AG04450 (cell line): ENCODE results near the gene TMED8. TPM values are rescaled to one million over a fixed set of nuclear protein-coding genes. Genes with fewer than 3 reads are reported as not detected.

Experiments used
- CTCF ChIA-PET: fragments of 300-600, 350-600 bp; formaldehyde crosslinking; extraction: SDS; loops from one replicate; lab custom pipeline; 2022; ENCODE audit warnings: antibody characterized with exemption, inconsistent platforms; lab: Charles Lee
- POLR2A ChIA-PET: fragments of 350-600 bp; formaldehyde crosslinking; extraction: SDS; loops from one replicate; lab custom pipeline; 2021; ENCODE audit warnings: antibody characterized with exemption, inconsistent platforms; lab: Yijun Ruan, JAX
- DNase-seq: peaks from one replicate; pipeline ENCODE4 v3.0.0-alpha.2; 2011; ENCODE audit warnings: low read depth, low spot score
- H3K27ac ChIP-seq: one replicate; pipeline ENCODE4 v1.5.1; 2012; ENCODE audit warnings: low read depth, low read length, control low read depth
- H3K27me3 ChIP-seq: one replicate; pipeline ENCODE4 v1.6.0; 2012; ENCODE audit warnings: low read length; ENCODE audit not compliant: control insufficient read depth, insufficient read depth
- H3K4me3 ChIP-seq: 2 replicates; pipeline ENCODE4 v1.5.1; 2011; ENCODE audit warnings: mild to moderate bottlenecking, low read depth, low read length, control low read depth
- H3K9me3 ChIP-seq: 2 replicates; pipeline ENCODE4 v1.5.1; 2012; ENCODE audit warnings: low read length; ENCODE audit not compliant: control insufficient read depth, insufficient read depth
- CTCF ChIP-seq: IDR thresholded peaks from 2 replicates; pipeline ENCODE4 v1.5.1; 2011; ENCODE audit warnings: low read depth, low read length, control low read depth, inconsistent platforms
- polyA plus RNA-seq: library from polyadenylated mRNA; depleted of rRNA; stranded (reverse); fragments of >200 nt; gene quantifications from 2 replicates; pipeline ENCODE4 v1.2.3, GENCODE V29; 2011

Gene TMED8
- polyA plus RNA-seq, 1 experiment, result 5.7 TPM

GRCh38 chr14:77406086-77406485 lies 29.2 kb upstream of the TMED8 start:
- Histone ChIP-seq H3K27me3 (peaks cover 6% of the 10 kb centered on the region), H3K27ac (no peak overlapping the region), H3K4me3 (no peak overlapping the region), H3K9me3 (no peaks in the 10 kb centered on the region)
- ChIA-PET POLR2A (interaction anchor here (0.6 kb wide), 2 partner anchors 56 to 90 kb away, joined by 7 to 11 read pairs; no protein-coding TSS in a partner anchor), CTCF (no interaction called here)
- no peak for TF ChIP-seq CTCF
- DNase-seq, result no peak

GRCh38 chr14:77403768-77404167 lies 26.9 kb upstream of the TMED8 start:
- CTCF ChIA-PET, result no interaction called here

GRCh38 chr14:77400216-77400615 lies 23.3 kb upstream of the TMED8 start:
- TF ChIP-seq CTCF, result no peak
- Histone ChIP-seq H3K27me3 (peaks cover 6% of the 10 kb centered on the region), H3K27ac (no peak overlapping the region), H3K4me3 (no peak overlapping the region), H3K9me3 (no peaks in the 10 kb centered on the region)
- POLR2A ChIA-PET, result no interaction called here
- no peak for DNase-seq
- CTCF ChIA-PET, result no interaction called here

More at GRCh38 chr14:77403768-77404167, 26.9 kb upstream of the TMED8 start:
- POLR2A ChIA-PET, result no interaction called here
- no peaks in the 10 kb centered on the region for H3K9me3 ChIP-seq
- TF ChIP-seq CTCF, result no peak
- H3K4me3 ChIP-seq, result no peak overlapping the region
- peaks cover 11% of the 10 kb centered on the region for H3K27me3 ChIP-seq
- no peak overlapping the region for H3K27ac ChIP-seq
- no peak for DNase-seq

GRCh38 chr14:77390188-77390587 lies 13.3 kb upstream of the TMED8 start:
- Histone ChIP-seq H3K27ac (no peak overlapping the region), H3K27me3 (no peaks in the 10 kb centered on the region), H3K4me3 (no peak overlapping the region), H3K9me3 (no peaks in the 10 kb centered on the region)
- TF ChIP-seq CTCF, result no peak
- CTCF ChIA-PET, result interaction anchor here (0.6 kb wide), 1 partner anchor 29 kb away, joined by 3 read pairs; no protein-coding TSS in a partner anchor
- no peak for DNase-seq
- POLR2A ChIA-PET, result no interaction called here

GRCh38 chr14:77378701-77379100 lies 1.8 kb upstream of the TMED8 start:
- no peak for DNase-seq
- ChIA-PET POLR2A (no interaction called here), CTCF (no interaction called here)
- no peak overlapping the region for H3K4me3 ChIP-seq
- H3K27ac ChIP-seq, result no peak overlapping the region
- TF ChIP-seq CTCF, result no peak
- no peaks in the 10 kb centered on the region for H3K9me3 ChIP-seq
- H3K27me3 ChIP-seq, result no peaks in the 10 kb centered on the region
